Cardiac septum (tissue), 1 donor: ENCODE measurements around the gene ARHGAP26. TPM values are rescaled to one million over a fixed set of nuclear protein-coding genes. Genes with fewer than 3 reads are reported as not detected.

Experiments used
- DNase-seq: peaks from one replicate; pipeline ENCODE4 v3.0.0-alpha.2; 2020; ENCODE audit warnings: low spot score
- intact Hi-C: fragments of 100-400 bp; cut with DNase I; formaldehyde crosslinking; loops from one replicate; pipeline ENCODE4 v1.14.0; 2022
- total RNA-seq: library from RNA; stranded (reverse); fragmentation: NEBNext Ultra II Directional; extraction: Animal tissue kit (Norgen Biotek cat#: 25700); gene quantifications from one replicate; pipeline ENCODE4 v1.2.1, GENCODE V29; 2021
- donor health status: DM: no; HTN: no; CAD: no.

Gene ARHGAP26
- total RNA-seq, 1 donor from 2014 or later = 32.0 TPM

DNA sequence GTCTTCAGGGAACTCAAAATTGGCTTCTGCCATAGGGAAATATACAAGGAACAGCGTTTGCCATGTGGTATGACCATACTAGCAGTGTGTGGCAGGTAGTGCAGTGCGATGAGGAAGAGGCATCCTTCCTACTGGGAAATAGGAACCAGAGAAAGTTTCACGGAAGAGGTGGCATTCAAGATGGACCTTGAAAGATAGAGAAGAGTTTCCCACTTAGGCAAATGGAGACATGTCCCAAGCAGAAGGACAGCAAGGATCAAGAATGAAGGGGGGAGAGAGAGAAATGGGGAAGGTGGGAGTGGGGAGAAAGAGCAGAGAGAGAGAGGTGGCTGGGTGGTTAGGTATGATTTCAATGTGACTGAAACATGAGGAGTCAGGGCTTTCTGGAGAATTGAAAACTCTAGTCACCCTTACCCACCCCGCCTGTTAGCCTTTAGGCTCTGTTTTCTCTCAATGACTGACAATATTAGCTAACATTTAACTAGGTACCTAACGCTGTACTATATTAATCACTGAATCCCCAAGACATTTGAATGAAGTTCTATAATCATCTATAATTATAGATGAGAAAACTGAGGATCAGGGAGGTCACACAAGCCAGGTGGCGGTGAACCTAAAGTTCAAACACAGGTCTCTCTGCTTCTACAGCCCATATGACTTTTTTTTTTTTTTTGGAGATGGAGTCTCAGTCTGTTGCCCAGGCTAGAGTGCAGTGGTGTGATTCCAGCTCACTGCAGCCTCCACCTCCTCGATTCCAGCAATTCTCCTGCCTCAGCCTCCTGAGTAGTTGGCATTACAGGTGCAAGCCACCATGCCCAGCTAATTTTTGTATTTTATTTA, 462.0 kb downstream of the ARHGAP26 start:
- DNase-seq = peak; percentile 24
- intact Hi-C loops = no loop called here

DNA sequence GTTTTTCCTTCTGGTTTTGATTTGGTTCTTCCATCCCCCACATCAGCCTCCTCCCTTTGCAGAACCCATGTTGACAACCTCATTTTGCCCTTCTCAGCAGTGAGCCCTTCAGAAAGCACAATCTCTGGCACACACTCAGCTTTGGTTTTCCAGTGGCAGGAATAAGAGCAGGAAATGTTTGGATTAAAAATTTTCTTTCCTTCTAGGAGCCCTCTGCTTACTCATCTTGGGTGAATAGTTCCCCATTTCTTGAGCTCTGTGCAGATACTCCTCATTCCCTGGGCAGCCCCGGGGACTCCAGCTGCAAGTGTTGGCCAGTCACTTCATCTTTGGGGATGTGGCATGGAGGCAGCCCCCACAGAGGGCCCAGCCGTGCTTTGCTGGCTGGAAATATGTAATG, 462.9 kb downstream of the ARHGAP26 start:
- intact Hi-C loops = no loop called here
- no peak for DNase-seq

DNA sequence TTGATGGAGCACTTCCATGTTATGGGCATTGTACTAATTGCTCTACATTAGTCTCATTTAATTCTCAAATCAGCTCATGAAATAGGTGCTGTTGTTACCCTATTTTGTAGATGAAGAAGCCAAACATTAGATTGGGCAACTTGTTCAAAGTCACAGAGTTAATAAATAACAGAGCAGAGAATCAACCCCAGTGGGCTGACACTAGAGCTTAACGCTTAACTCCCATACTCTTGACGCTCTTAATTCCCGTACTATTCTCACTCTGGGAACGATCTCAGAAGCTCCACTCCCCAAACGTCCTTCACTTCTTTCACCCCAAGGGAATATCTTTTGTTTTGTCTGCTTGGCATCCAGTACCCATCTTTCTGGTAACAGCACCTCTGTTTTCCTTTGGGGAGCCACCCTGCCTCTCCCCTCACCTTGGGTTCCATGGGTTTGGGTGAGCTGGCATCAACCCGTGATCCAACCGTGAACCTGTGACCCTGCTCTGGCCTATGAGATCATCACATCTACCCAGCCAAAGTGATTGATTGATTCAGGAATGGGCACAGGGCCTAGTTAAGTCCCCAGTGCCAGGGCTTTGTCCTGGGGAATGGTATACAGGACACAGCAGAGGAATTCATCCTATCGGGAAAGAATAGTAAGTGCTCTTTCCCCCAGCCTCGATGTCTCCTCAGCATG, 464.1 kb downstream of the ARHGAP26 start:
- DNase-seq = peak; percentile 44
- intact Hi-C loops = no loop called here

DNA sequence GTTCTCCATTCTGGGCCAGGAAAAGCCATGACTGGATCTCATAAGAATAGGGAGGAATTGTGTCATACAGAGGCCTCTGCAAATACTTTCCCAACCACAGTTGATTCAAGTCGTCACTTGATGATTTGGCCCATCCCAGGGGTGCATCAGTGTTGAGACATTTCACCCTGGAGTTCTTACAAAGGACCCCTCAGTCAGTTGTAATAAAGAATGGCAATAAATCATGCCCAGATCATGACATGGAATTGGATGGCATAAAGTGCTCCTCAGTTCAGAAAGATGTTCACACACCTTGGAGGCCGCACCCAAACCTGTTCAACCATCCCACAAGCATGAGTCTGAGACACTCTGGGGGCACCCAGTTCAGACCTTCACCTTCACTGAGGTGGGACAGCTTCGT, 465.2 kb downstream of the ARHGAP26 start:
- intact Hi-C loops = no loop called here
- no peak for DNase-seq

DNA sequence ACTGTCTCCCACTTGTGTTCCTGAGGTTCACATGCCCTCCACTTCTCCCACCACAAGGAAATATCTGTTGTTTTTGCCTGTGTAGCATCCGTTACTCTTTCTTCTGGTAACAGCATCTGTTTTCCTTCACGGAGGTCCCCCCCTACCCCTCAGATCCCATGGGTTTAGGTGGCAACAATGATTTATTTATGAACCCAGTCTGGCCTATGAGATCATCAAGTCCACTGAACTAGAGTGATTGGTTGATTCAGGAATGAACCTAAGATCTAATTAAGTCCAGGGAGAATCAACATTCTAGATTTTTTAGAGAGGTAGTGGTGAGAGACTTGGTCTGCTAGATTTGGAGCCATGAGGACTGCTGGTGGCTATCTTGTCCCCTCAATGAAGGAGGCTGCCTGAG, 466.5 kb downstream of the ARHGAP26 start:
- DNase-seq = peak; percentile 9
- intact Hi-C loops = no loop called here

DNA sequence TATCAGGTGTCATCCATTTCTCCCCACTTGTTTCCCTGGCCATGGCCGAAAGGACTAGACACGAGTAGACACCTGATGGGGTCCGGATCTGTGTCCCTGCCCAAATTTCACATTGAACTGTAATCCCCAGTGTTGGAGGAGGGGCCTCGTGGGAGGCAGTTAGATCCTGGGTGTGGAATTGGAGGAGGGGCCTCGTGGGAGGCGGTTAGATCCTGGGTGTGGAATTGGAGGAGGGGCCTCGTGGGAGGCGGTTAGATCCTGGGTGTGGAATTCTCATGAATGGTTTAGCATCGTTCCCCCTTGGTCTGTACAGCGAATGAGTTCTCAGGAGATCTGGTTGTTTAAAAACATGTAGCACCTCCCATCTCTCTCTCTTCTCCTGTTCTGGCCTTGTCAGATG, 467.5 kb downstream of the ARHGAP26 start:
- intact Hi-C loops = no loop called here

DNA sequence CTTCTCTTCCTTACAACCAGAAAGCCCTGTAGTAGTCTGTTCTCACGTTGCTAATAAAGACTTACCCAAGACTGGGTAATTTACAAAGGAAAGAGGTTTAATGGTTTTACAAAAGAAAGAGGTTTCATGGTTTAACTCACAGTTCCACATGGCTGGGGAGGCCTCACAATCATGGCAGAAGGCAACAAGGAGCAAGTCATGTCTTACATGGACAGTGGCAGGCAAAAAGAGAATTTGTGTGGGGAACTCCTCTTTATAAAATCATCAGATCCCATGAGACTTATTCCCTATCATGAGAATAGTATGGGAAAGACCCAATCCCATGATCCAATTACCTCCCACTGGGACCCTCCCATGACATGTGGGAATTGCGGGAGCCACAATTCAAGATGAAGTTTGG, 468.4 kb downstream of the ARHGAP26 start:
- intact Hi-C loops = no loop called here
- no peak for DNase-seq

More for the DNA sequence above, 467.5 kb downstream of the ARHGAP26 start:
- peak; percentile 46 for DNase-seq

DNA sequence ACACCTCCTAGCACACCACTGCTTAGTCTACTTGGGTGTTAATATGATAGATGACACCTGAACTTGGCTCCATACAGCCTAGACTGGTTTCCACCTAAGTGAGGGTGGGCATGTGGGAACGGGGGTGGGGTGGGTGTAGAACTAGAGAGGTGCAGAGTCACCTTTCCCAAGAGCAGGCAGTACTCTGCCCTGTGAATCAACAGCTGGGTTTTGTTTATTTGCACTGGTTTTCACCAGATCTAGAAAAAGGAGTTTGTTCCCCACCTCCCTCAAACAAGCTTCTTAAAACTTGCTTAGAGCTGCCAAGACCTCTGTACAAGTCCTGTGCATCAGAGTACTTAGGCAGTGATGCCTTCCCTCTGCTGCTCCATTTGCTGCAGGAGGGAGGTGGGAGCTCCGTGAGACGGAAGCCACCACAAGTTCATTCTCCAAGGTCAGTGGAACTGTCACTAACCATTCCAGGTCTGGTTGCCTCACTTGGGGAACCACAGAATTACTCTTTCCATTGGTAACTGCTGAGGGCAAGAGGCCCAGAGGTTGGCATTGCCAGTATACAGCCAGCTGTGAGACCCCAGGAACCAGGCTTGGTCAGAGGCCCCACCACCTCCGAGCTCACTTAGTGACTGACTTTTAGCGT, 469.8 kb downstream of the ARHGAP26 start:
- no peak for DNase-seq
- intact Hi-C loops = no loop called here

DNA sequence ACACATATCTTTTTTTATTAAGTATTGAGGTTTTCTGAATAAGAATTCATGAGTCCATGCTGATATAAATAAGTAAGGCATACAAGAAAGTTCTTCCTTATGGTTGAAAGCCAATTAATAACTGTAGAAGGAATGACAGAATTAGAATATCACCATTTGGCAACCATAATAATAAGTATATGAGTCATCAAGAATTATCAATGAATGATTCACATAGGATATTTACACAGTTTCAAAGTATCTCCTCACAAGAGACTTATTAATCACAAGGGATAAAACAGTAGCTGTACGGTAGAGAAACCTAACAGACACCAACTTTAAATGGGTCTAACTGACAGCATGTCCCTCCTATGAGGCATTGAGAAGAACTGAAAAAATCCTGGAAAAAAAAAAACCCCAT, 471.7 kb downstream of the ARHGAP26 start:
- no peak for DNase-seq
- intact Hi-C loops = no loop called here

DNA sequence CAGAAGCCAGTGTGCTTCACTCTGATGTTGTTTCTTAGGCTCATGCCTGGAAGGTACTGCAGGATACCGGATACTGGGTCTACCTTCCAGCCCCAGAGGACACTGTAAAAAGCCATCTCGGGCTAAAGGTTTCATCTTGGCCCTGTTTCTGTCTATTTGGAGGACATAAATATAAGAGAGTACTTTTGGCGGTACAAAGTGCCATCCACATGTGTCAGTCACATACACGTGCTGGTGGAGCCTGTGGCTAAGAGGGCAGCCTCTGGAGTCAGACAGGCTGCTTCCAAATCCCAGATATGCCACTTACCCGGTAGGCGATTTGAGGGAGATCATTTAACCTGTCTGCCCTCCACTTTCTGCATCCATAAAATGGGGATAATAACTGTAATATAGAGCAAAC, 472.9 kb downstream of the ARHGAP26 start:
- intact Hi-C loops = no loop called here
- DNase-seq = no peak

DNA sequence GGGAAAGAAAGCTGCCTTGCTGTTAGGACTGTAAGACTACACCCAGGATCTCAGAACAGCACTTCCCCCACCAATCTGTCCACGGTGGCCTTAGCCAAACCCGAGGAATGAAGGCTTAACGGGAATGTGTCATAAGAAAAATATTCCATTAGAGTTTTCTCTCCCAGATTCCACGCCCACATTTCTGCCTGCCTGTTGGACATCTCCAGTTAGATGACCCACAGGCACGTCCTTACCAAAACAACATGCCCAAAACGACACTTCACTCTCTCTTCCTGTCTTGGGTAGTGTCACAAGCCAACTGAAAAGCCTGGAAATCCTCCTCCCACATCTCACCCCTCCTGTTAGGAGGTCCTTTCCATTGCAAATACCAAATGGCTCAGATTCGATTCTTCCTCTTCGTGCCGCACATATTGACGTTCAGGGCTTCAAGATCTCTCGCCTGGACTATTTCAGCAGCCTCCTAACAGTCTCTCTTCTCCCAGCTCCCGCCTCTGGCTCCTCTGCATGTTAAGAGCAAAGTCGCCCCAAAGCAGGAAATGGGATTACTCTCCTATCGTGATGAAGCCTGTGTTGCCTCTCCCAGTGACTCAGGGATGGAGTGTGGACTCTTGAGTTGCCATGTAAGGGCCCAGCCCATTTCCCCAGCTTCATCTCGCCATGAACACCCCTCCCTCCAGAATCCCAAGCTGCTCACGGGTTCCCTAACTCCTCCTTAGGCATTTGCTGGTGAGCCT, 474.0 kb downstream of the ARHGAP26 start:
- DNase-seq = no peak
- intact Hi-C loops = no loop called here

DNA sequence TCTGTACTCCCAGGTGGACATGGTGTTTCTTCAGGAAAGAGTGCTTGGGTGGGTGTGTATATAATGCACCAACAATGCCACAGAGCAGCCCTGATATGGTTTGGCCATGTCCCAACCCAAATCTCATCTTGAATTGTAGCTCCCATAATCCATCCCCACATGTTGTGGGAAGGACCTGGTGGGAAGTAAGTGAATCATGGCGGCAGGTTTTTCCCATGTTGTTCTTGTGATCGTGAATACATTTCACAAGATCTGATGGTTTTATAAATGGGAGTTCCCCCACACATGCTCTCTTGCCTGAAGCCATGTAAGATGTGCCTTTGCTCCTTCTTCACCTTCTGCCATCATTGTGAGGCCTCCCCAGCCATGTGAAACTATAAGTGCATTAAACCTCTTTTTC, 474.8 kb downstream of the ARHGAP26 start:
- intact Hi-C loops = no loop called here
- no peak for DNase-seq

DNA sequence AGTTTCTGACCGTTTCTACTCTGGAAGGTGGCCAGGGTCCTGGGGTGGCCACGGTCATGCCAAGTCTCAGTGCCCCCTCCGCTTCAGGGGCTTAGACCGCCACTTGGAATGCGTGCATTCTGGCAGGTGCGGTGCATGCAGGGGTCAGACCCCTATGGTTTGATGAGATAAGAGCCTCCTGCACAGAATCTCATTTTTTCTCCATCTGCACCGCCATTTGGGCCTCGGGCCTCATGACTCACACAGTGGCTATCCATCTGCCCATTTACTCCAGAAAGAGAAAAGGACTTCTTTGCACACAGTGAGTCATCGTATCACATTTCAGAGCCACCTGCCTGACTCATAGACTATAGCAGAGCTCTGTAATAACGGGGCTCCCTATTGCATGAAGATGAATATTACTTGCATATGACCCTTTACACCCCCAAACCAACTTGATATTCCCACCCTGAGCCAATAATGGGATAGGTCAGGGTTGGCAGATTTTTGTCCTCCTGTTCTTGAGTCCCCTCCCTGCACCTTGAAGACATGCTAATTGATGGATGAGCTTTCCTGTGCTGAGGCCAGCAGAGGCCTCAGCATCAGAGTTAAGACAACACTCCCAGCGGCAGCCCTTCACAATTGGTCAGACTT, 475.9 kb downstream of the ARHGAP26 start:
- intact Hi-C loops = no loop called here
- no peak for DNase-seq

DNA sequence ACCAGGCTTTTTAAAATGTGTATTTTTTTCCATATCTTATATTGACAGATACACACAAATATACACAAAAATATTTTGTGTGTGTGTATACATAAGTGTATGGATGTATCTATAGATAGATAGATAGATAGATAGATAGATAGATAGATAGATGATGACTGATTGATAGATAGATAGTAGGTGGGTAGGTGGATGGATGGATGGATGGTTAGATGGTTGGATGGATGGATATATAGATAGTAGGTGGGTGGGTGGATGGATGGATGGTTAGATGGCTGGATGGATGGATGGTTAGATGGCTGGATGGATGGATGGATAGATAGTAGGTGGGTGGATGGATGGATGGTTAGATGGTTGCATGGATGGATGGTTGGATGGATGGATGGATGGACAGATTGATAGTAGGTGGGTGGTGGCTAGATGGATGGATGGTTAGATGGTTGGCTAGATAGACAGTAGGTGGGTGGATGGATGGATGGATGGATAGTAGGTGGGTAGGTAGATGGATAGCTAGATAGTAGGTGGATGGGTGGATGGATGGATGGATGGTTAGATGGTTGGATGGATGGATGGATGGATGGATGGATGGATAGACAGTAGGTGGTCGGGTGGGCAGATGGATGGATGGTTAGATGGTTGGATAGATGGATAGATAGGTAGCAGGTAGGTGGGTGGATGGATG, 477.1 kb downstream of the ARHGAP26 start:
- no peak for DNase-seq
- intact Hi-C loops = no loop called here

DNA sequence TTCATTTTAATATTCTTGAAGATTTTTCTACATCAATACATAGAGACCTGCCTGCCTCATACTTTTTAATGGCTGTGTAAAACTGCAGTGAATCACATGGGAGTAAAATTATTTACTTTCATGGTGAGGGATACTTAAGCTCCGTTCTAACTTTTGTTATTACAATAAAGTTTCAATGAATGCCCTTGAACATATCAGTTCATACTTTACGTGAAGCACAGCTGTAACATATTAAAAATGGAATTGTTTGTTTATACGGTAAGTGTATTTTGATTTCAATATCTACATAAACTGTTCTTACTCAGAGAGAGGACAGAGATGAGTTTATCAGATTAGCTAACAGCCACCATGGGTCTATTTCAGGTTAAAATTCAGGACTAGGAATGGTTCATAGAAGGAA, 478.2 kb downstream of the ARHGAP26 start:
- intact Hi-C loops = no loop called here
- DNase-seq = no peak

DNA sequence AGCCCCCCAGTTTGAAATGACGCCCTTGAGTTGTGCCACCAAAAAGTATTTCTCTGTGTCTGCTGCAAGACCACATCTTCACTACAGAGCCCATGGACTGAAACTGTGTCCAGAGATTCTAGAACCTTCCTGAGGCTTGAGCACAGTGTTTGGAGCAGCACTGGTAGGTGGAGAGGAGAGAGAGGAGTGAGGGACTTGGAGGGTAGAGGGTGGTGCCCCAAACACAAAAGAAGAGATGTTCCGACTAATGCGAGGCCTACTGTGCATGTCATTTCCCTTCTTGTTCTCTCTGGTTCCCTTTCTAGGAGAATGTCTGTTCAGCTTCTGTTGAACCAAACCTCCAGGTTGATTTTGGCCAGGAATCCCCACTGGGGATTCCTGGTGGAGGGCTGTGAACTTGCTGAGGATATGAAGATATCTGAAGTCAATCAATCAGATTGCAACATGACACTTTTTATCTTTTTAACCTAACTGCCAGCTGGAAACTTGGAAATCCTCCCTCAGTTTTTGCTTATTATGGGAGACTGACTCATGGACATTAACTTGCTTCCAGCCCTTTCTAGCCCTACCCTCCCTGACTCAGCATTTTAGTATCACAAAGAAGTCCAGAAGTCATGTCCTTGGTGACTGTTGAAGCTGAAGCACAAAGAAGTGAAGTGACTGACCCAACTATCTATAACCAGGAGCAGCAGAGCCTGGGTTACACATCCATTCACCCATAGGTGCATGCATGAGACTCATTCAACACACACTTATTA, 478.8 kb downstream of the ARHGAP26 start:
- intact Hi-C loops = no loop called here

DNA sequence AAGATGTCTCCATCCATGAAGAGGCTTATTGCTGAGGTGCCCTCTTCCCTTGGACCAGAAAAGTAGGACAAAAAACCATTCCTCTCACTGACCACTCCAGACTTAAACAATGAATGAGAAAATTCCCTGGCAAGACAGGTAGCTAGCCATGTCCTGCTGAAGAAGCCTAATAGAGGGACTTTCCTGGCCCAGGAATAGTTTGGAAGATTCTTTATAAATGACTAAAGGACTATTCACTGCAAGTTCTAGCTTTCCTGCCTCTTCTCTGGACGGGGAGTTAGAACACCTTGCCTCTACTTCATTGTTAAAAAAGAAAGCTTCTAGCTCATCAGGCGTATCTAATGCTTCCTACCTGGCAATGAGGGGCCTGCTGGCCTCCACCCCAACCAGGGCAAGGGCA, 479.7 kb downstream of the ARHGAP26 start:
- intact Hi-C loops = no loop called here
- DNase-seq = no peak

More for the DNA sequence above, 478.8 kb downstream of the ARHGAP26 start:
- no peak for DNase-seq

DNA sequence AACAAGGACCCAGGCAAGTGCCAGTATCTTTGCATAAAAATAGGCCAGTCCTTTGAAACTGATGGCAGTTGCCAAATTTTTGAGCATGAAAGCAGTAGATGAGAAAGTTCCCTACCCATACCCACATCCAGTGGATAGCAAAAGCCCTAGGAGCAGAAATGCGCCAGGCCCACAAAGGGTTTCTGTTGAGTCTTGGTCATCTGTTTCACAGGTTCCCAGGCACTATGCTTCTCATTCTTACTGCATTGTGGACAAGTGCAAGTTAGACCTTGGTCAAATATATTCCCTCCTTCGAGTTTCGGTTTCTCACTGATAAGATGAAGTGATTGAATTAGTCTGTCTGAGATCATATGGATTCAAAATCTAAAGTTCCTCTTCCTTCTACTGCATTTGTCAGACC, 481.0 kb downstream of the ARHGAP26 start:
- DNase-seq = no peak
- intact Hi-C loops = no loop called here
